Gastrocnemius medialis (tissue), 4 donors: ENCODE measurements around the gene GRID1.

Source experiments
- POLR2A ChIP-seq, 2 donors: fragments of 450-650 bp; IDR thresholded peaks; one replicate each; pipeline ENCODE4 v1.6.1; 2017; ENCODE audit warnings: antibody characterized with exemption in 2 of 2, mild to moderate bottlenecking in 2 of 2, moderate library complexity in 2 of 2
- TF ChIP-seq, protein P1 (sequence below), 5 experiments: fragments of 450-650 bp in 3 of 5; fragments of 200-600 bp in 2 of 5; sonication (generic) in 2 of 5; IDR thresholded peaks in 4 of 5; conservative IDR thresholded peaks in 1 of 5; 1 replicate in 4 of 5; 2 replicates in 1 of 5; pipeline ENCODE4 v1.5.1; 2016 to 2019; ENCODE audit warnings: antibody characterized with exemption in 5 of 5, mild to moderate bottlenecking in 3 of 5, moderate library complexity in 3 of 5

- TF ChIP-seq, protein P1, sequence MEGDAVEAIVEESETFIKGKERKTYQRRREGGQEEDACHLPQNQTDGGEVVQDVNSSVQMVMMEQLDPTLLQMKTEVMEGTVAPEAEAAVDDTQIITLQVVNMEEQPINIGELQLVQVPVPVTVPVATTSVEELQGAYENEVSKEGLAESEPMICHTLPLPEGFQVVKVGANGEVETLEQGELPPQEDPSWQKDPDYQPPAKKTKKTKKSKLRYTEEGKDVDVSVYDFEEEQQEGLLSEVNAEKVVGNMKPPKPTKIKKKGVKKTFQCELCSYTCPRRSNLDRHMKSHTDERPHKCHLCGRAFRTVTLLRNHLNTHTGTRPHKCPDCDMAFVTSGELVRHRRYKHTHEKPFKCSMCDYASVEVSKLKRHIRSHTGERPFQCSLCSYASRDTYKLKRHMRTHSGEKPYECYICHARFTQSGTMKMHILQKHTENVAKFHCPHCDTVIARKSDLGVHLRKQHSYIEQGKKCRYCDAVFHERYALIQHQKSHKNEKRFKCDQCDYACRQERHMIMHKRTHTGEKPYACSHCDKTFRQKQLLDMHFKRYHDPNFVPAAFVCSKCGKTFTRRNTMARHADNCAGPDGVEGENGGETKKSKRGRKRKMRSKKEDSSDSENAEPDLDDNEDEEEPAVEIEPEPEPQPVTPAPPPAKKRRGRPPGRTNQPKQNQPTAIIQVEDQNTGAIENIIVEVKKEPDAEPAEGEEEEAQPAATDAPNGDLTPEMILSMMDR (IDR thresholded peaks at IDR 0.05 in 4 of 5, conservative IDR thresholded peaks at IDR 0.05 in 1 of 5), result no peak
- TF ChIP-seq POLR2A (IDR thresholded peaks at IDR 0.05), result no peak
These were observed 503.8 kb downstream of the GRID1 start for GRCh38 chr10:85862771-85863170.
